ENCODE measurements around the gene GAP43.

The GAP43 gene

DNA sequence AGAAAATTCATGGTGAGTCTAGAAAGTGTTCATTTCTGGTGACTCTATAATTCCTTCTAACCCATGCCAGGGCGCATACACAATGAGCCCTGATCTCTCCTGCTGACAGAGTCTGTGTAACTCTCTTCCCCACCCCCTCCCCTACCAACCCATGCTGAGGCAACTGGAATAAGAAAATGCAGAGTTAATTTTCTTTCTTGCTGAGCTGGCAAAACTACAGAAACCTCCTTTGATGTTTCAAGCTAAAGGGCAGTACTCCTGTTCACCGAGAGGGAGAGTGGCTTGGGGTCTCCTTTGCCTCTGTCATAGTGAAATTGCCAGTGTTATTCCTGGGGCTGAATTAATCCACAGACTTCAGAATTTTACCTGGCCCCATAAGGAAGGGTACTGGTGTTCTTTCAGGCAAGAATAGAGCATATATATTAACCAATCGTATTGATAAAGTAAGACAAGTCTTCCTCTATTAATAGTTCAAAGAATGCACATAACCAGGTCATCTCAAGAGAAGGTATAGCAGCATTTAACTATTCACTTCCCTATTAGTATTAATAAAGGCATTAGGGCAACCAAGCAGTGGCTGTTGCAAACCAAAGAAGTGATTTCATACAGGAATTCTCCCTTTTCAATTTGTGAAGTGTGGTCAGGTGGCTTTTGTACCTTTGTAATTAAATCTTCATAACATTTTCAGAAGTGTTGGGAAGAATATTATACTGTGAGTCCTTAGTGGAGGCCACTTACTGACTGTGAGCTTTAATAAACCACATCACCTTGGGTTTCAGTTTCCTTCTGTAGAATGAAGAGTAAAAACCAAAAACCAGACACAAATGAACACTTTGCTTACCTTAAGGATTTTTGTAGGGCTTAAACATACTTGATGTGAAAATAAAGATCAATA is 4.1 kb downstream of the GAP43 start:
- DNase-seq = no peak

DNA sequence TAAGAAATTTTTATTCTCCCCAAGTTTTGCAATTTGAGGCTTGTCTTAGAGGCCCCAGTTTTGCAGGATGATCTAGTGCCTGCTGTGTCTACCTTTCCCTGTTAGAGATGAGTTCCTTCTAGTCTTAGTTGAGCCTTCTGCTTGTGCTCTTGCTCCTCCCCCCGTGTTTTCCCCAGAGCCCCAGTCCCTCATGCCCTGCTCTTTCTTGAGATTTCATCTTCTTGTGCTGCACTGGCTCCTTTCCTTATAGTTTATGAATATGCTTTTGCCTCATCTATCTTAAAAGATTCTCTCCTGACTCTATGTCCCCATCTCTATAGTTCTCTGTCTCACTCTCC is 4.7 kb downstream of the GAP43 start:
- DNase-seq = no peak

- no peak for DNase-seq
Measured at GRCh38 chr3:115630850-115631249, 7.5 kb downstream of the GAP43 start.

DNA sequence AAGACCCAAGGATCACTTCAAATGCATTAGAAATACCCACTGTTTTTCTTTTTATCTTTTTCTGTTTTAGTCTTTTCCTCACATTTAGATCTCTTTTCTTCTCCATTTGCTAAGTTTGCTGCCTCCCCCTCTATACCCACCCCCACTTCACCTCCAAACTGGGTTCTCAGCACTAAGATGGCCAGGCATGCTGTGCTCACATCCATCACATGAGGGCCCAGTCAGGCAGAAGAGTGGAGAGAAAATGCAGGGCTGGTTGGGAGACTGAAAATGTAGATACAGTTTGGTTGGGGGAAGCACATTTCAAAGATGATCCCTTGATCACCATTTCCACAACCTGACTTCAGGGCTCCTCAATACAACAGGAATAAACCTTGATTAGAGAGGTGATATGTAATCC is 8.7 kb downstream of the GAP43 start:
- DNase-seq = no peak

DNA sequence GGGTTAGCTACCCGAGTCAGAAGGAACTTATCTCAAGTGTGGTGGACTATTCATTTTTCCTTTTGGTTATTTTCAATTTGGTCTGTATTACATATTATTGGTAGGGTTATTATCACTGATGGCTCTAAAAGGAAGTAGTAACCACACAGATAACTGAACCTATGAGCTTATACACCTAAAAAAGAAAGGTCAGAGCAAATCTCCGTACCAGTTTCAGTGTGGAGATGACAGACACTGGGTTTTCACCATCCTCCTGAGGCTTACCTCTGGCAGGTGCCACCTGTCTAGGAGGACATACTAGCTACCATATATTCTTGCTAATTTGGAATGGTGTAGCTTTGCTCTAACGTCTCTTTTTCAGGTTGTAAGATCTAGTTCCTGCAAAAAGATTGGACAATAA is 10.2 kb downstream of the GAP43 start:
- DNase-seq = no peak

DNA sequence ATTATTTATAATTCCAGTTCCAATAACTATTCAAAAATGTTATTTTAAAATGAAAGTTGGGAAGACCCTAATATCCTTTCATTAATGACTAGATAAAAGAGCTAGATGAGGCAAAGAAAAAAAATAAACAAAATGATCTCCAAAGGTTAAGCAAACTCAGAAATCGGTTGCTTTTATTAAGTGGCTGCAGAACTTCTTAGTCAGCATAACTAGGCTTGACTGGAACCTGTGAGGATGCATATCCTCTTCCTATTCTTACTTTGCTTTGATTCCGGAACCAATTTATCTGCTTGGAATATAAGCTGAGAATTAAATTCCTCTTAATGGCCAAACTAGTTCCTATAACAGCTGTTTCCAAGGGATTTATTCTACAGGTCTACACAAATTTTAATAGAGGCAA is 10.7 kb downstream of the GAP43 start:
- no peak for DNase-seq

GRCh38 chr3:115635406-115635805 is 12.1 kb downstream of the GAP43 start:
- DNase-seq = no peak

DNA sequence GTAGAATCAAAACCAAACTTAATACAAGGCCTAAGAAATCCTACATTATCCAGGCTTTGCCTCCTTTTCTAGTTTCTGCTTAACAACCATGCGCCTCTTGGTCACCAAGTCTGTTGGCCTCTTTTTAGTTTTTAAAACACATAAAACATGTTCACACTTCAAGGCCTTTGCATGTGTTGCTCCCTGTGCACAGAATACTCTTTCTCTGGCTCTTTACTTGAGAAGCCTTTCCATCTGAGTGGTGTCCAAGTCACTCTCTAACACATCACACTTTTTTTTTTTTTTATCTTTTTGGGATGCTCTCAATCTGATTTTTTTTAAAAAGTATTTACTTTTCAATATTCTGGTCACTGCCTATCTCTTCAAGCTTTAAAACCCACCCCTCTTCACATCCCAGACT is 14.9 kb downstream of the GAP43 start:
- DNase-seq = no peak

- DNase-seq = no peak
Measured at GRCh38 chr3:115638991-115639390, 15.7 kb downstream of the GAP43 start.

DNA sequence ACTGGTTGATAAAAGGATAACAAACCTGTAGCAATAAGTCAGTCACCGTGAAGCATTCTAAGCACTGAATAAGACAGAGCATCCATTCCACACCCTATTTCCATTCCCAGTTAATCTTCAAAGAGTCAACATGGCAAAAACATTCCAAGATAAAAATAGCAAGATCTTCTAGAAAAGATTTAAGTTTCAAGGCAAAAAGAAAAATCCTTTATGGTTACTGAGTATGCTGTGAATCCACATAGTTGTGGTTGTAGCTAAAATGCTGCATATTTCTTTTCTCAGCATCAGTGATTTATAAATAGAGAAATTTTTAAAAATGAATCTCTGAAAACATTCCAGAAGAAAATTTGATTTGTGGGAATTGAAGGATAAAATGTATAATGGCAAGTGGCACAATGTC is 21.1 kb downstream of the GAP43 start:
- no peak for DNase-seq

- no peak for DNase-seq
Measured at GRCh38 chr3:115646027-115646690, 22.8 kb downstream of the GAP43 start.

GRCh38 chr3:115648559-115648958 is 25.2 kb downstream of the GAP43 start:
- DNase-seq = no peak

GRCh38 chr3:115651087-115651486 is 27.8 kb downstream of the GAP43 start:
- no peak for DNase-seq

DNA sequence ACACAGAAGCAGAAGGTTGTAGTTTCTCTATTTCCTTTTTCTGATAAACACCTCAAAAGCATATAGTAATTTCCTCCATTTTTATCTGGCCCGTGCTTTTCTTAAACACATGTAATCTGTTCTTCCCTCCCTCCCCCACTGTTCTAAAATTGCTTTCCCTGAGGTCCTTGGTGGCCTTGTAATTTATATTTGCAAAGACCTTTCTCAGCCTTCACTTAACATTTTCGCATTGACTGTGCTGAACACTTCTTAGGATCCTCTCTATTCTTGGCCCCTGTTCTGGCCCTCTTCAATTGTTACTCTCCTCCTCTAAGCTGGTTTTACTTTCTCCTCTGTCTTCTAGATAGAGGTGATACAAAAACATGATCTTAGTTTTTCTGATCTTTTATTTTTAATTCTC is 28.3 kb downstream of the GAP43 start:
- DNase-seq = no peak

GRCh38 chr3:115652738-115653137 is 29.4 kb downstream of the GAP43 start:
- DNase-seq = no peak

DNA sequence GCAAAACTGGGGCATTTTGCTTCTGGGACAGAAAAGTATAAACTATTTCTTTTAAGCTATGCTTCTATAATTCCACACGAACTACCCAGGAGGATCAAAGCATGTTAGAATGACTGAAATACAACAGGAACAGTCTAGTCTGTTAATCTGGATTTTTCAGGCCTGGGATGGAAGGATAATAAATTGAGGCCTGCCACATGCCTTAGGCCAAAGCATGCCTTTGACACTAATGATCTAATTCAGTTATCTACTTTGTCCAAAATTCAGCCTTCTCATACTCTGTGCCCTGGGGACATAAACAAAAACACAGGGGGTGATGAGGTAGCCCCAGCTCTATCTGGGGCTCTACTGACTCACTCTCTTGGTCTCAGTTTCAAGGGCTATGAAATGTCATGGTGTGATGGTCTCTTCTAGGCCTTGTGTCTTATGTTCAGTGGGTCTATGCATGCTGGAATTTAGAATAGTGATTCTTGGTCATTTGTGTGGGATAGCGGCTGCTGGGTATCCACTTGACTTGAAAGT is 32.5 kb downstream of the GAP43 start:
- DNase-seq = no peak

DNA sequence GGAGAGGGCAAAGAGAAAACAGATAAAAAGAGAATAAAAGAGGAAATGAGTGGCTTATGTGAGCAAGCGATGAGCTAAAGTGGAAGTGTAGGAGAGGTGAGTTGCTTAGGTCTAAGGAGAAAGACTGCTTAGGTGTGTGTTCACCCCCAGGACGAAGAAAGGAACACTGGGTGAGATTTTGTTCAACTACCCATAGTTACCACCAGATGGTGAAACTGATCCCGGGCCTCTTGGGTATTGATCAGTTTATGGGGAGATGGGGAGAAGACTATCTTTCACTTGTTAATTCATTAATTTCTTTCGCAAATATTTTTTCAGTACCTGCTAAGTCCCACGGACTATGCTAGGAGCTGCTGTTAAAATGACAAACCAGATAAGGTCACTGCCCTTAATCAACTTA is 33.9 kb downstream of the GAP43 start:
- no peak for DNase-seq

DNA sequence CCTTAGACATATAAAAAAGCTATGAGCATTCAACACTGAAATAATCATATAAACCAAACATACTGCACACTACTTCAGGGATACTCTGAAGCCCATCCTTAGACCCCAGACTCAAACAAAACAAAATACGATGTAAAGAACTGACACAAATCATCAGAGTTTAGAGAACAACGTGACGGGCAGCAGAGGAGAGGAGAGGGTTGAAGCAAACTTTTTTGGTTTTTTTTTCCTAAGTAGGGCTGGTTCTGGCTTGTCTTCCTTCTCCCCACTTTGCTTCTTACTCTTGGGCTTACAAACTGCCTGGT is 34.7 kb downstream of the GAP43 start:
- no peak for DNase-seq

DNA sequence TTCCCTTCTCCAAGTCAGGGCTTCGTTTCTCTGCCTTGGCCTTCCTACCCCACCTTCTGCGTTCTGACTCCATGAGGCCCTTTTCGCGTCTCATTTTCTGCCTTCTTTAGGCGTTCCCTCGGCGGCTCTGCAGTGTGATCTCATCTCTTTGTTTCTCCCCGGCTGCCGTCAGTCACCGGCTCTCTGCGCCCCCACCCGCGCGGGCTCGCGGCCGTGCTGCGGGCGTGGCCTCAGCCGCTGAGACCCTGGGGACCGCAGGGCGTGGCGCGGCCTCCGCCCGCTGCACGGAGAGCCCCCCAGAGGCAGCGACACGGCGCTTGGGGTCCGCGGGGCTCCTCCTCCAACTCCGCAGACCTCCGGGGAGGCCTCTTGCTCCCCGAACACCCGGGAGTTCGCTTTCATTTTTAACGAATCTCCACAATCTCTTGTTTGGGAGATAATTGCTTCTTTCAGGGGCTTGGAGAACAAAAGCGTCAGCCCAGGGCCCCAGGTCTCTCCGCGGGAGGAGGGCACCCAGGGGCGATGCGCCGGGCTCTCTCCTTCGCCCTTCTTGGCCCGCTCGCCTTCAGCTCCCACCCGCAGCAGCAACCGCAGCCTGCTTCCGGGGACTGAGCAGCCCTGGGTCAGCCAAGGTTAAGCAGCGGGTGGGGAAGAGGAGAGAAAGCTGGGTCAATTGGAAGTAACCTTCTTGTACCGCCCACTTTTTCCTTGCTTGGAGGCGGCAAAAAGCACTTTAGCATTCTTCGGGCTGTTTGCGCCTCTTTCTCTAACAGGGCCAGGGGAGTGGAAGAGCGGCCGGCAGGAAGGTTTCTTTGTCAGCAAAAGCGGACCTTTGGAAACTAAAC is 35.2 kb downstream of the GAP43 start:
- peak; percentile 59 to 68 for DNase-seq

- no peak for DNase-seq
Measured at GRCh38 chr3:115659253-115660220, 36.2 kb downstream of the GAP43 start.

- DNase-seq = no peak
Measured at GRCh38 chr3:115660646-115661337, 37.5 kb downstream of the GAP43 start.

DNA sequence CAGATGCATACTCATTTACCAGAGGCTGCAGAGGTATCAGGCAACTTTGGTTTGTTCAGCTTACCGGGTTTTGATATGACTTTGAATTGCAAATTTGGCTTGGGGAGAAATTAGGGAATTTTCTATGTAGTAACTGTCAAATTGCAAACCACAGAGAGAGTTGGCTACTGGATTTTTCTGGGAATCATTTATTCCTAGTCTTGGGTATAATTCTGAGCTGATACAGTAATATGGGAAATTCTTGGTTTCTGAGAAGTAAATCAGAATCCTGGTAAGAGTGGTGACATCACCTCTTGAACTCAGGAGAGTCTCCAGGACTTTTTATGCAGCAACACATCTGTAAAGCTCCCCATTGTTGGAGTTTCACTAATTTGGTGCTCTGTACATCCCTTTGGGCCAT is 39.0 kb downstream of the GAP43 start:
- DNase-seq = no peak

Data from stimulated activated CD4-positive, alpha-beta T cell treated with anti-CD3 and anti-CD28 coated beads, Interleukin-2, amount 100 ng/mL, for 48 hours (primary cell).